HG03097 (cell line): Measurements from ENCODE around the gene SELENON.
A peak's percentile ranks its signal among the peaks of the same experiment; 100 is the strongest.

Experiments
- ATAC-seq: cut with Tn5 transposase; IDR thresholded peaks from one replicate; pipeline ENCODE4 v1.9.1; 2021; ENCODE audit not compliant: unreplicated experiment, low FRiP score

Gene SELENON

GRCh38 chr1:25787760-25788166 lies 12.2 kb upstream of the SELENON start:
- no peak for ATAC-seq

GRCh38 chr1:25790472-25790871 lies 9.5 kb upstream of the SELENON start:
- no peak for ATAC-seq

- ATAC-seq, result no peak
Measured at GRCh38 chr1:25792115-25792514, 7.9 kb upstream of the SELENON start.

- ATAC-seq, result no peak
Measured at GRCh38 chr1:25793585-25794170, 6.3 kb upstream of the SELENON start.

GRCh38 chr1:25794325-25794724 lies 5.7 kb upstream of the SELENON start:
- no peak for ATAC-seq

GRCh38 chr1:25795211-25795610 lies 4.8 kb upstream of the SELENON start:
- no peak for ATAC-seq

- ATAC-seq, result no peak
Measured at GRCh38 chr1:25795946-25796810, 3.8 kb upstream of the SELENON start.

GRCh38 chr1:25796811-25797458 lies 3.1 kb upstream of the SELENON start:
- no peak for ATAC-seq

- no peak for ATAC-seq
Measured at GRCh38 chr1:25797939-25798338, 2.1 kb upstream of the SELENON start.

GRCh38 chr1:25798666-25799351 lies 1.2 kb upstream of the SELENON start:
- no peak for ATAC-seq

GRCh38 chr1:25799352-25799934 lies 550 bp upstream of the SELENON start:
- no peak for ATAC-seq

- ATAC-seq, result no peak
Measured at GRCh38 chr1:25800703-25801377, 847 bp downstream of the SELENON start.

- ATAC-seq, result no peak
Measured at GRCh38 chr1:25802915-25803314, 2.9 kb downstream of the SELENON start.

- no peak for ATAC-seq
Measured at GRCh38 chr1:25803368-25803767, 3.4 kb downstream of the SELENON start.

GRCh38 chr1:25804244-25804963 lies 4.4 kb downstream of the SELENON start:
- peak; percentile 41 for ATAC-seq

- ATAC-seq, result no peak
Measured at GRCh38 chr1:25804964-25805862, 5.2 kb downstream of the SELENON start.

- no peak for ATAC-seq
Measured at GRCh38 chr1:25805863-25806225, 5.9 kb downstream of the SELENON start.

GRCh38 chr1:25806418-25806817 lies 6.4 kb downstream of the SELENON start:
- no peak for ATAC-seq
